PC-9 (cell line): Measurements from ENCODE around the gene MYH6. TPM values are rescaled to one million over a fixed set of nuclear protein-coding genes. Genes with fewer than 3 reads are reported as not detected.

ENCODE experiments used
- BruUV-seq: library from RNA; stranded (reverse); fragments of 400-500 nt; replicated peaks from 2 replicates; lab custom pipeline; 2021; lab: Mats Ljungman, UMichigan
- CTCF ChIA-PET: fragments of 300-600 bp; sonication (Branson Sonifier 250); formaldehyde crosslinking; loops from one replicate; lab custom pipeline; 2022; ENCODE audit warnings: antibody characterized with exemption; lab: Charles Lee
- POLR2A ChIA-PET: fragments of 300-600 bp; sonication (Branson Sonifier 250); formaldehyde crosslinking; loops from one replicate; lab custom pipeline; 2022; ENCODE audit warnings: antibody characterized with exemption; ENCODE audit not compliant: unreplicated experiment; lab: Charles Lee
- DNase-seq, 2 experiments: peaks; one replicate each; pipeline versions ENCODE4 v3.0.0 to v3.0.0-alpha.2; 2015 to 2022; ENCODE audit warnings: mixed read lengths in 1 of 2
- H2AFZ ChIP-seq: fragments of 200-600 bp; sonication (generic); 2 replicates; pipeline ENCODE4 v1.8.1; 2017; ENCODE audit warnings: antibody characterized with exemption
- H3F3A ChIP-seq: fragments of 200-600 bp; sonication (generic); 2 replicates; pipeline ENCODE4 v1.8.1; 2017; ENCODE audit warnings: antibody characterized with exemption, mild to moderate bottlenecking, low read depth; ENCODE audit not compliant: insufficient read depth
- H3K27ac ChIP-seq: fragments of 200-600 bp; sonication (generic); 2 replicates; pipeline ENCODE4 v1.6.1; 2016; ENCODE audit warnings: mixed run types
- H3K27me3 ChIP-seq: fragments of 200-600 bp; sonication (generic); 2 replicates; pipeline ENCODE4 v1.6.1; 2016; ENCODE audit warnings: low read depth, mixed run types; ENCODE audit not compliant: insufficient read depth
- H3K36me3 ChIP-seq: fragments of 200-600 bp; sonication (generic); 2 replicates; pipeline ENCODE4 v1.6.1; 2016; ENCODE audit warnings: low read depth, mixed run types
- H3K4me1 ChIP-seq: fragments of 200-600 bp; sonication (generic); replicated peaks from 2 replicates; pipeline ENCODE4 v1.6.1; 2016; ENCODE audit warnings: mixed run types; ENCODE audit not compliant: insufficient read depth
- H3K4me2 ChIP-seq: fragments of 200-600 bp; sonication (generic); 2 replicates; pipeline ENCODE4 v1.6.1; 2017; ENCODE audit warnings: mixed run types
- H3K4me3 ChIP-seq: fragments of 200-600 bp; sonication (generic); 2 replicates; pipeline ENCODE4 v1.6.1; 2016; ENCODE audit warnings: mixed run types
- H3K79me2 ChIP-seq: fragments of 200-600 bp; sonication (generic); 2 replicates; pipeline ENCODE4 v1.6.1; 2017; ENCODE audit warnings: low read depth, mixed run types
- H3K9me2 ChIP-seq: fragments of 200-600 bp; sonication (generic); 2 replicates; pipeline ENCODE4 v1.8.1; 2017; ENCODE audit warnings: mild to moderate bottlenecking; ENCODE audit not compliant: insufficient read depth
- H3K9me3 ChIP-seq: fragments of 200-600 bp; sonication (generic); 2 replicates; pipeline ENCODE4 v1.8.1; 2016; ENCODE audit warnings: low read depth; ENCODE audit not compliant: insufficient read depth
- H4K20me1 ChIP-seq: fragments of 200-600 bp; sonication (generic); 2 replicates; pipeline ENCODE4 v1.8.1; 2017; ENCODE audit not compliant: insufficient read depth
- CTCF ChIP-seq: fragments of 200-600 bp; sonication (generic); conservative IDR thresholded peaks from 2 replicates; pipeline ENCODE4 v1.6.1; 2017; ENCODE audit warnings: mixed run types, antibody characterized with exemption, mild to moderate bottlenecking, moderate library complexity
- EZH2 ChIP-seq: fragments of 200-600 bp; sonication (generic); IDR thresholded peaks from 2 replicates; pipeline ENCODE4 v1.8.0; 2017; ENCODE audit warnings: antibody characterized with exemption, low read depth
- intact Hi-C: fragments of 100-400 bp; cut with micrococcal nuclease; formaldehyde crosslinking; loops from one replicate; pipeline ENCODE4 v1.10.0; 2022; ENCODE audit not compliant: unreplicated experiment
- total RNA-seq: library from RNA; stranded (reverse); gene quantifications from 2 replicates; pipeline ENCODE4 v1.2.3, GENCODE V29; 2021

Gene MYH6
- total RNA-seq, 1 experiment from 2014 or later = not detected

GRCh38 chr14:23371865-23372264 lies 36.2 kb downstream of the MYH6 start:
- Histone ChIP-seq H3K36me3 (no peaks in the 10 kb centered on the region), H3K4me2 (no peak overlapping the region), H4K20me1 (no peaks in the 10 kb centered on the region), H3K27me3 (peaks cover 45% of the 10 kb centered on the region), H3K9me2 (no peaks in the 10 kb centered on the region), H3K27ac (no peak overlapping the region), H3F3A (no peaks in the 10 kb centered on the region), H3K4me3 (no peak overlapping the region), H3K4me1 (no peaks in the 10 kb centered on the region), H3K9me3 (no peaks in the 10 kb centered on the region), H2AFZ (no peak overlapping the region), H3K79me2 (no peaks in the 10 kb centered on the region)
- POLR2A ChIA-PET = no interaction called here
- BruUV-seq = no TSS peak
- no peak for TF ChIP-seq EZH2
- TF ChIP-seq CTCF = no peak
- CTCF ChIA-PET = no interaction called here
- no peak for DNase-seq
- intact Hi-C loops = no loop called here

GRCh38 chr14:23370221-23370620 lies 37.9 kb downstream of the MYH6 start:
- no peak overlapping the region for H3K4me2 ChIP-seq
- peaks cover 33% of the 10 kb centered on the region for H3K27me3 ChIP-seq
- no peaks in the 10 kb centered on the region for H3K36me3 ChIP-seq
- no peaks in the 10 kb centered on the region for H3F3A ChIP-seq
- ChIA-PET POLR2A (interaction anchor here (0.6 kb wide), 1 partner anchor 13 kb away, joined by 7 read pairs; no protein-coding TSS in a partner anchor), CTCF (no interaction called here)
- H4K20me1 ChIP-seq = no peaks in the 10 kb centered on the region
- intact Hi-C loops = no loop called here
- no peaks in the 10 kb centered on the region for H3K9me2 ChIP-seq
- no peak overlapping the region for H3K4me3 ChIP-seq
- no peak for DNase-seq
- H3K27ac ChIP-seq = no peak overlapping the region
- no TSS peak for BruUV-seq
- H3K79me2 ChIP-seq = no peaks in the 10 kb centered on the region
- no peak overlapping the region for H2AFZ ChIP-seq
- H3K9me3 ChIP-seq = no peaks in the 10 kb centered on the region
- TF ChIP-seq CTCF (no peak), EZH2 (no peak)
- no peaks in the 10 kb centered on the region for H3K4me1 ChIP-seq

GRCh38 chr14:23366426-23366921 lies 41.6 kb downstream of the MYH6 start:
- no peak for DNase-seq
- no TSS peak for BruUV-seq
- CTCF ChIA-PET = no interaction called here
- Histone ChIP-seq H3K4me2 (no peak overlapping the region), H3K27ac (no peak overlapping the region), H2AFZ (no peak overlapping the region), H3K4me1 (no peaks in the 10 kb centered on the region), H3K9me2 (no peaks in the 10 kb centered on the region), H3K9me3 (no peaks in the 10 kb centered on the region), H3K27me3 (peaks cover 49% of the 10 kb centered on the region), H3K36me3 (no peaks in the 10 kb centered on the region), H3K79me2 (no peaks in the 10 kb centered on the region), H3F3A (no peaks in the 10 kb centered on the region), H4K20me1 (no peaks in the 10 kb centered on the region), H3K4me3 (no peak overlapping the region)
- intact Hi-C loops = no loop called here
- POLR2A ChIA-PET = no interaction called here
- TF ChIP-seq EZH2 (no peak), CTCF (no peak)
